NCI-H524 (cell line): ENCODE results near the gene MRGPRG.
"Not testable (repeated sequence)": the region's sequence is repeated elsewhere in the genome, so short reads cannot be mapped to it uniquely, and the experiment has no call there.

ENCODE experiments used
- DNase-seq, 2 experiments: peaks; one replicate each; lab custom pipeline; 2025; lab: John Stamatoyannopoulos, UW

Gene MRGPRG

DNA sequence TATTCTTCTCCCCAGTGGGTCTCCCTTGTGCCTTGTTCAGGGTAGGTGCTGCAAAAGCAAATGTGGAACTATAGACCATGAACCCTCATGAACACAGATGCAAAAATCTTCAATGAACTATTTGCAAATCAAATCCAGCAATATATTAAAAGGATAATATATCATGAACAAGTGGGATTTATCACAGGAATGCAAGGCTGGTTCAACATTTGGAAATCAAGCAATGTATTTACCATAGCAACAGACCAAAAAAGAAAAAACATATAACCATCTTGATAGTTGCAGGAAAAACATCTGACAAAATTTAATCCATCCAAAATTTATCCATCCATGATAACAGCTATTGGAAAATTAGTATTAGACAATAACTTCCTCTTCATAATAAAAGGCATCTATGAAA lies 42.1 kb downstream of the MRGPRG start:
- no peak for DNase-seq

DNA sequence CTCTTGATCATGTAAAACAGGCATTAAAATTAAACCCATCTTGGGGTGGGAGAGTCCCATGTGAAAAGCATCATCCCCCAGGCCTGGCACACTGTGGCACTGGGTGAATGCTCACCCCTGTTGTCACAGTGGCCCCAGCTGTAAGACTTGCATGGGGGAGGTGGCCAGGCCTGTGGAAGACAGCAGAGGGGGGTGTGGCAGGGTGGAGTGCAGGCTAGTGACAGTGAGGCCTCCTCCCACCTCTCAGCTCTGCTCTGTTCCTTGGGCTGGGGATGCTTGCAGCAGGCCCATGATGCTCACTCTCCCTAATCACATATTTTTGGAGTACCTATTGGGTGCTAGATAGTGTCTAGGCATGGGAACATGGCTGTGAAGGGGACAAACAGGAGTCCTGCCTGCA lies 43.4 kb downstream of the MRGPRG start:
- no peak for DNase-seq

- DNase-seq, result no peak
These were observed 44.2 kb downstream of the MRGPRG start for GRCh38 chr11:3174387-3174786.

- no peak for DNase-seq
These were observed 44.8 kb downstream of the MRGPRG start for GRCh38 chr11:3173795-3174194.

DNA sequence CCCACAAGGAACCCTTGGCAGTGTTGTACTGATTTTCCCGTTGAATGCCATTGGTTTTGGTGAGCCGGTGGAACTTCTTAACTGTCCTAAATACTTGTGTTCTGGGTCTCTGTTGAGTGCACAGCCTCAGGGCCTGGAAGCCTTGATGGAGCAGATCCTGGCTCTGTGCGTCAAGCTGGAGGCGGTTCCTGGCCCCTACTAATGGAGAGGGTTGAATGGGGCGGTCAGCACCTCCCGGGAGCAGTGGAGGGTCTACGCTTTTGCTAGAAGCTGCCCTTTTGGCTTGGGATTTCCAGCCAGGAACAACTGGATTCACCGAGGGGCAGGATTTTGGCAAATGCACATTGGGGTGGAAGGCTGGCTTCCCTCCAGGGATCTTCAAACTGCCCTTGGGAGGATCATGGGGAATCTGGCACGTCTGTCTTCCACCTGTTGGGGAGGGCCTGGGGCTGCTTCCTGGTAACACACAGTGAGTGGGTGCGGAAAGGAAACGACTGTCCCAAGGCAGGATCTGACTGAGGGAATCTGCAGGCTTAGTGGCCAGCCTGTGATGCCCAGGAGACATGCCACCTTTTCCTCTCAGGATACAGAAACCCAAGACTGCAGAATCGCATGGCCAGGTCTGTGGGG lies 46.6 kb downstream of the MRGPRG start:
- no peak for DNase-seq

- DNase-seq, result no peak
These were observed 47.6 kb downstream of the MRGPRG start for GRCh38 chr11:3170756-3171650.

DNA sequence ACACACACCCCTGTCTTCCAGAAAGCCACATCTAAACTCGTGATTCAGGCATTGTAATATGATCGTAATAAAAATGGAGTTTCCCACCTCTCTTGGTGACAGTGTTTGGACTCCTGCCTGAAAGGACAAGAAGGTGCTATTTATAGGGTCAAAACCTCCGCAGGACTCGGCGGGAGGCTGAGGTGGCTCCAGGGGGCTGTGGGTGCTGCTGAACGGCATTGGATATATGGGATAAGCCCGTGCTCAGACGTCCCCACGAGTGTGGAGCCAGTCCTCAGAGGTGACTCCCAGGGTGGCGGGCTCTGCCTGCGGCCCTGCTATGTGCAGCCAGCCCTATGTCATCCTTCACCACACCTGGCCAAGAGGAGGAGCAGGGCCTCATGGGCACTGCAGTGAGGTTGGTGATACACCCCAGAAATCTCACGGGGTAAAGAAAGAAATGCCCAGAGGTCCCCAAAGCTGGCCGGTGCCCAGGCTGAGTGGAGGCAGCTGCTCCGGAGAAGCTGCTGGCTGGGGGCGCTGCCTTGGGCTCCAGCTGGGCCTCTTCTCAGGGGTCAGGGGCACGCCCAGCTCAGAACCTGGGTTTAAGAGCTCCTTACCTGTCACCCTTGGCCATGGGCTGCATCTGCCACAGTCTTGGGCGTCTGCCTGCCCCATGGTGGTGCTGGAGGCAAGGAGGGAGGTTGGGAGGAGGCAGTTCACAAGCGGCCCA lies 48.4 kb downstream of the MRGPRG start:
- DNase-seq, result no peak

GRCh38 chr11:3169255-3170043 lies 49.2 kb downstream of the MRGPRG start:
- DNase-seq, result no peak

DNA sequence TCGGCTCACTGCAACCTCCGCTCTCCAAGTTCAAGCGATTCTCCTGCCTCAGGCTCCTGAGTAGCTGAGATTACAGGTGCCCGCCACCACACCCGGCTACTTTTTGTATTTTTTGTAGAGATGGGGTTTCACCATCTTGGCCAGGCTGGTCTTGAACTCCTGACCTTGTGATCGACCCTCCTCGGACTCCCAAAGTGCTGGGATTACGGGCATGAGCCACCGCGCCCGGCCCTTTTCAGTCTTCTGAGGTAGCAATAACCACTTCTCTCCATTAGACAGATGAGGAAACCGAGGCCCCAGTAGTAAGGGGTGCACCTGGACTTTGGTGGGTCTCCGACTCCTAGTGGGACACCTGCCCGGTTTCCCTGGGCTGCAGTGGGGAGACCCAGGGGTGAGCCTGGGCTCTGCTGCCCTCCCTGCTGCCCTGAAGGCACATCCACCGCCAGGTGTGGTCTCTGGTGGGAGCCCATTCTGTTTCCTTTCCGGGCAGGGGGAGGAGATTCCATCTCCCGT lies 49.8 kb downstream of the MRGPRG start:
- DNase-seq, result not testable (repeated sequence)
